H7 (cell line): ENCODE results near the gene PFDN1. TPM values are rescaled to one million over a fixed set of nuclear protein-coding genes. Genes with fewer than 3 reads are reported as not detected.
"Not testable (repeated sequence)": the region's sequence is repeated elsewhere in the genome, so short reads cannot be mapped to it uniquely, and the experiment has no call there.

Source experiments
- DNase-seq: peaks from one replicate; pipeline ENCODE4 v3.0.0; 2012
- H3K27me3 ChIP-seq: 2 replicates; pipeline ENCODE4 v1.6.0; 2011; ENCODE audit warnings: mild to moderate bottlenecking, low read length; ENCODE audit not compliant: control insufficient read depth, insufficient read depth
- H3K36me3 ChIP-seq: replicated peaks from 2 replicates; pipeline ENCODE4 v1.5.1; 2011; ENCODE audit warnings: low read length; ENCODE audit not compliant: control insufficient read depth, insufficient read depth
- H3K4me3 ChIP-seq: 2 replicates; pipeline ENCODE4 v1.5.1; 2011; ENCODE audit warnings: low read depth, mild to moderate bottlenecking, control low read depth, low read length, moderate library complexity; ENCODE audit not compliant: insufficient read depth
- total RNA-seq: library from RNA; depleted of rRNA; stranded (reverse); fragments of >200 nt; shearing (Covaris generic); gene quantifications from 2 replicates; pipeline ENCODE4 v1.2.3, GENCODE V29; 2014; rRNA removed

Gene PFDN1, protein sequence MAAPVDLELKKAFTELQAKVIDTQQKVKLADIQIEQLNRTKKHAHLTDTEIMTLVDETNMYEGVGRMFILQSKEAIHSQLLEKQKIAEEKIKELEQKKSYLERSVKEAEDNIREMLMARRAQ
- total RNA-seq: 81.8 and 82.9 TPM in 2 replicates

DNA sequence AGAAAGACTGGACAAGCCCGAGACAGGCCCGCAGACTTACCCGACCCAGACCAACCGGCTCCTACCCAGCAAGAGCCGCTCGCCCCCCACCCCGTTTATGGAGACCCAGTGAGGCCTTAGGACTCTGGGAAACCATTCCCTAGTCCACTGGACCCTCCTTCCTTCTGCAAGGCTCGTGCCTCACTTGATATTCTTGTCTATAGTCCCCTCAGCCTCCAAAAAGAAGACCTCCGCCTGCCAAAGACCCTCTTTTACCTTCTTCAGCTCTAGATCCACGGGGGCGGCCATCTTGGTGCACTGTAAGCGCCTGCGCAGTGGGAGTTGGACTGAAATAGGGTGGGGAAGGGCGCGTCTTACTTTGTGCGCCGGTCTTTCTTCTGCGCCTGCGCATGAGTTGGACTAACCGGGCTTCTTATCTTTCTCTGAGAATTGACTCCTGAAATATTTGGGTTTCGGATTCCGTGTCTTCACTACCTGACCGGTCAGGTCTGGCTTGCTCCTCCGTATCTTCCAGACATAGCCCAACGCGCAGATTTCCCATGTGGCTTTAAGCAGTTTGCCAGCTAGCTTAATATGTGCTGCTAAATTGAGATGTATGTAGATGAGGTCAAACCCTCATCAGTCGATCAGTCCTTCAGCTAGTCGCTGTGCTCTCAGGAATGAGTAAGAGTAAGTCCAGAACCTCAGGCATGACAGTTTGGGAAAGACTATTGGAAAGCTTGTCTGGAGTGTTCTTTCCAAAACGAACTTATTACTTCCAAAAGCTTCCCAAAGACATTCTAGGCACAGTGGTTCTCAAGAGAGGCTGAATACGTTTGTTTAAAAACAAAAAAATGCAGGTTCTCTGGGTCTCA, at the start of gene PFDN1:
TSS of gene PFDN1 (minus strand) at position 316 of the 854 bp plus-strand sequence. CDS start at position 288, 28 bp downstream.
- peak within 1 kb of the TSS; percentile 59 for H3K4me3 ChIP-seq
- no peaks in the 10 kb centered on the region for H3K27me3 ChIP-seq
- peak; percentile 93 for DNase-seq
- no peaks in the 10 kb centered on the region for H3K36me3 ChIP-seq

DNA sequence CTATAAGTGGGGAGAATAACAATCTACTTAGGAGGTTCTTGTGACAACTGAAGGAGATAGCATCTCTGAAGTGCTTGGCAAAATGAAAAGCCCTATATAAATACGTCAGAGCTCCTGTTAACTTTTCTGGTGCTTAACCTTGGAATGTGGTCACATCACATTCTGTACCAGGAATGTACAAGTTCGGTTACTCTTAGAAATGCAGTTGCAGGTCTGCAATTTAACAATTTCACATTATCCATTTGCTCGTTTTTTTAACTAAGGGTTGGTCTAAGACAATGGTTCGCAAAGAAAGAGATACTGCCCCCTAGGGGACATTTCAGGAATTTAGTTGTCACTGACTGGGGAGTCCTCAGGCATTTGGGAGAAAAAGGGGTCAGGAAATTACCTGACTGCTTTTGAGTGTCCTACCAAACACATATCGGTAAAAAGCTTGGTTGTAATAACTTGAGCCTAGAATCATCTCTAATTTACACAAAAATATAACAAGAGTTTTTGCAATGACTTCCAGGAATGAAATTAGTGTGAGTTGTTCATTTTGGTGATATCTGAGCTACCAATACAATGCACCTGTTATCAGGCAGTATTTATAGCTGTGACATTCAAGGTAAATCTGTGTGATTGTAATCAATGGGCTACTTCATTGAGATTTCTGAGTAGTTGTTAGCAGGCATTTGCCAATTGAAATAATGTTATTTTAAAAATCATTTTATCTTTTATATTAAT, 48.9 kb upstream of the PFDN1 start:
- no peak overlapping the region for H3K4me3 ChIP-seq
- H3K27me3 ChIP-seq: no peaks in the 10 kb centered on the region; the same call in 1 of the 2 replicates
- peak; percentile 74 for DNase-seq
- no peaks in the 10 kb centered on the region for H3K36me3 ChIP-seq

DNA sequence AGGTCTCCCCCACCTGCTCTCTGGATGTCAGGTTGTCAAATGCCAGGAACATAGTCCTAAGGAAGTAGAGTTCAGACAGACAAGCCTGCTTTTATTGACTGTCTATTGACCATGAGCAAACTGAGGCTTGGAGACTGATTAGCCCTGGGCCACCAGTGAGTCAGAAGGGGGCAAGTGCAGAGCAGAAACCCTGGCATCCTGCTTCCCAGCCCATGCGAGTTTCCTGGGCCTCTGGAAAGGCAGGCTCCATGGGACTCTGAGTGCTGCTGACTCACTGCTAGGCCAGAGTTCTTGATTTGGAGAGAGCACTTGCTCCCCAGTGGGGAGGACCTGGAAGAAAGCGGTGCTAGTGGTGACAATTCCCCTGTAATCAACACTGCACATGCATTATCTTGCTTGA, 46.3 kb upstream of the PFDN1 start:
- H3K27me3 ChIP-seq: peaks cover 4% of the 10 kb centered on the region
- H3K4me3 ChIP-seq: no peak overlapping the region
- no peak for DNase-seq
- H3K36me3 ChIP-seq: no peaks in the 10 kb centered on the region

DNA sequence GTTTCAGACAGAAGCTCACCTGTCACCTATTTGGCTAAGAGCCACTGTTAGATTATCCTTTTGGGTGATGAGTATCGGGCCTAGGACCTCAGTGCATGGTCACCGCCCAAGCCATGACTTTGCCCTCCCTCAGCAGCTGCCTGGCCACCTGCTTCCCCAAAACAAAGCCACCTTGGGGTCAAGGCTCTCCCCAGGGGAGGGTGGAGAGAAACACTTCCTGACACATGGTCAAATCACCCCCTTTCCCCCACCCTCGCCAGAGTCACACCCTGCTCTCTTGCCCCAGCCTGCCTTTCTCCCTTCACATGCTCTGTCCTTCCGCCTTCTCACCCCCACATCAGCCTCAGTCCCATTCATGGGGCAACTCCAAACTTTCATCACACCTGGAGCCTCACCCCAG, 45.2 kb upstream of the PFDN1 start:
- Histone ChIP-seq H3K4me3 (no peak overlapping the region), H3K36me3 (no peaks in the 10 kb centered on the region)
- no peak for DNase-seq

DNA sequence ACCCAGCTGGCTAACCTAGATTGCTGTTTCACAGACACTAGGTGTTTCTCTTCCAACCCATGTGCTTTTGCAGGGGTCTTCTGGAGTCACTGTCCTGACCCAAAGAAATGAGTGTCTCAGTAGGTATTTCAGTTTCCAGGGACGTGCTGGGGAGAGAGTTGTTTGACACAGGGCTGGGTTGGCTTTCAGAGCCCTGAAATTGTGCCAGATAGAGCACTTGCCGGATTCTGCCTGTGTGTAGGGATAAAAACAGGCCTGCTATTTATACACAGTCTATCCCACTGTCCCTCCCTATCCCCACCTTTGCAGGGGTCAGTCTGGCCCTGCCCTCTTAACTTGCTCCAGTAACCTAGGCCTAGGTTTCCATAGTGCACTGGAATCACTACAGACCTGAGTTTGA, 44.5 kb upstream of the PFDN1 start:
- Histone ChIP-seq H3K27me3 (peaks cover 4% of the 10 kb centered on the region), H3K36me3 (no peaks in the 10 kb centered on the region; the same call in 1 of the 2 replicates), H3K4me3 (no peak overlapping the region)
- DNase-seq: no peak

More for the DNA sequence above, 45.2 kb upstream of the PFDN1 start:
- H3K27me3 ChIP-seq: peaks cover 4% of the 10 kb centered on the region

DNA sequence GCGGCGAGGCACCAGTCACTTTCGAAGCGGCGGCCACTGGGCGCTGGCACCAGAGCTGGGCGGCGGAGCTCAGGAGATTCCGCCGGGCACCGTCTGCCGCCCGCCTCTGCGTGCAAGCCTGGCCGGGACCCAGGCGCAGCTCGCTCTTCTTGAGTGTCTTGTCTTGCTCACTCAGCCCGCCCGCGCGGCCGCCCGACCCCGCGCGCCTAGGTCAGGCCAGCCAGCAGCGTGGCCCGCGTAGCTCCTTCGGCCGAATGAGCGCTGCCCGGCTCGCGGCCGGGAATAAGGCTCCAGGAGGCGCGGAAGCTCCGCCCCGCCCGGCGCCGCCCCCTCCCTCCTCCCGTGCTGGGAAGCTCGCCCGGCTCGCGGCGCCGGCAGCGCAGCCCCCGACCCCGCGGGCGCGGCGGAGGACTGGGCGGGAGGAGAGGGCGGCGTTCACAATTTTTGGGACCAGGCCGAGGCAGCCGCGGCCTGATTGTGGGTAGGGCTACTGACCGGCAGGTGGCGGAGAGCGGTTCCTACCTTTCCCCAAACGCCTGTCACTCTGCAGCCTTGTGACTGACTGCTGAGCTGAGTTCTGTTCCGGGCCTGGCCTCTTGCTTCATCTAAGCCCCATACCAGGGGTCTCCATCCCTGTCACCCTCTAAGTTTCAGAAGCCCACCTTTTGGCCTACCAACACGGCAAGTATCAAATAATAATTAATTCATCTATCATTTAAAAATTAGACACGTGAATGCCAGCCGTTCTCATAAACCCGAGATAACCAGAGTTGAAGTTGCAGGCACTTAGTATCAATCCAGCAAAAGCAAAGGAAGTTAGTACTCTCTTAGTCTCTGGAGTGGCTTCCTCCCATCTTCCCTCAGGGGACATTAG, 43.7 kb upstream of the PFDN1 start, which contains the start of gene HBEGF:
TSS of gene HBEGF (minus strand) at position 256 of the 874 bp plus-strand sequence. CDS start 275 bp downstream, outside the sequence.
- Histone ChIP-seq H3K4me3 (peak within 1 kb of the TSS; percentile 68), H3K36me3 (no peaks in the 10 kb centered on the region; the same call in none of the 2 replicates), H3K27me3 (peaks cover 4% of the 10 kb centered on the region)
- DNase-seq: peak; percentile 98

DNA sequence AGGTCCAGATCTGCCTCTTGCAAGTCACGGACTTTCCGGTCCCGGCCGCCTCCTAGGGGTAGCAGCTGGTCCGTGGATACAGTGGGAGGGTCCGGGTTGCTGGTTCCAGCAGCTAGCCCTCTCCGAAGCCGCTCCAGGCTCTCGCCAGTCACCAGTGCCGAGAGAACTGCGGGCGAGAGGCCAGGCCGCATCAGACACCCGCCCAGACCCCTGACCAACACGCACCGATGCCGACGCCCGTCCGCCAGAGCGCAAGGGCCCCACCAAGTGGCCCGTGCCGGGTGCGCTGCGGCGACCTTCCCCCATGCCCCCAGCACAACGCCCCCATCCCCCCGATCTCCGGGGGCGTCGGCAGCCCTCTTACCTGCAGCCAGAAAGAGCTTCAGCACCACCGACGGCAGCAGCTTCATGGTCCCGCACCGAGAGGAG, 43.0 kb upstream of the PFDN1 start:
- Histone ChIP-seq H3K27me3 (peaks cover 4% of the 10 kb centered on the region), H3K4me3 (peak overlapping the region; percentile 68), H3K36me3 (no peaks in the 10 kb centered on the region; the same call in none of the 2 replicates)
- peak; percentile 92 for DNase-seq

DNA sequence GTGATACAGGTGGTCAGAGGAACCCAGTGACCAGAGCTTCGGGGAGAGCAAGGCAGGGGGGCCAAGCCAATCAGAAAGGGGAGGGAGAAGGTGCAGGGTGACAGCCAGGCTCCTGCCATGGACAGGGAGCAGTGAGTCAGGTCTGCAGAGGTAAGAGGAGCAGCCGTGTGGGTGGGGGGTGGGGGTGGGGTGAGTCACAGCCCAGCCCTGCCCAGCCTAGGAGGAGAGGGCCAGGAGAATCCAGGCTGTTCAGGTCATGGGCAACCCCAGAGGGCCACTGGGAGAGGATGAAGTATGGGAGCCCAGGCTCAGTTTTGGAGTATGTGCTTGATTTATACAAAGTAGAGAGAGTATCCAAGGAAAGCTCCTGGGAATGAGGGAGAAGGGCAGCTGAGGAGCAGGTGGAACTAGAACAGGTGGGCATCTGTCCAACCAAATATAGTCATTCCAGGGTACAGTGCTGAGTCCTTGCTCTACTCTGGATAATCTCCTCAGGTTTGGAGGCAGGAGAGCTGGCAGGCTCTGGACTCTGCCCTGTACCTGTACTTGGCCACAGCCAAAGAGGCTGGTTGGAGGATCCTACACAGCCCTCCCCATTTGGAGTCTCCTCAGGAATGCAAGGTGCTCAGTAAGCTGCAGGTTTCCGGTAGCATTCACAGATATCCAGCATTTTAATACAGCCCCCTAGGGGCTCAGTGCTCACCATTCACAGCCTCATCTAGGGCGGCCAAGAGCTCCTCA, 42.0 kb upstream of the PFDN1 start:
- peak; percentile 70 for DNase-seq
- Histone ChIP-seq H3K36me3 (no peaks in the 10 kb centered on the region; the same call in none of the 2 replicates), H3K27me3 (peaks cover 4% of the 10 kb centered on the region), H3K4me3 (no peak overlapping the region)

DNA sequence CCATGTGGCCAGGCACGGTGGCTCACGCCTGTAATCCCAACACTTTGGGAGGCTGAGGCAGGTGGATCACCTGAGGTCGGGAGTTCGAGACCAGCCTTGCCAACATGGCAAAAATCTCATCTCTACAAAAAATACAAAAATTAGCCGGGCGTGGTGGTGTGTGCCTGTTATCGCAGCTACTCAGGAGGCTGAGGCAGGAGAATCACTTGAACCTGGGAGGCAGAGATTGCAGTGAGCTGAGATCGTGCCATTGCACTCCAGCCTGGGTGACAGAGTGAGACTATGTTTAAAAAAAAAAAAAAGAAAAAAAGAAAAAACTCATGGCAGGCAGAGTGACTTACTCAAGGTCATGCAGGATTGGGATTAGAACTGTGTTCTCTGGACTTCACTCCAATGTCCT, 40.9 kb upstream of the PFDN1 start:
- not testable (repeated sequence) for H3K27me3 ChIP-seq, H3K36me3 ChIP-seq, DNase-seq, H3K4me3 ChIP-seq

DNA sequence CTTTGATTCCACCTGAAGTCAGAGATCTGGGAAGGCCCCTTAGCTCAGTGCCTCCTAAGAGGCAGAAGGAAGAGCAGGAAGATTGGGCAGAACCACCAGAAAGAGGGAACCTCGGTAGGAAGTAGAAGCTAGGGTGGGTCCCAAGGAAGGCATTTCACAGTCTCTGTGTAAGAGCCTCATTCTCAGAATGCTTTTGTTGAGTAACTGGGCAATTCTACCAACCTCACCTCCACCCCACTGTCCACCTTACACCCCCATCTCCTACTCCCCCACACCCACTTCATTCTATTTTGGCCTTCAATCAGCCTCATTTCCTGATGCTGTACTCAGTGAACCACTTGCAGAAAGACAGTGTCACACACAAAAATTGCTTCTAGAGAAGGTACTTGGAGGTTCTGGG, 40.0 kb upstream of the PFDN1 start:
- H3K27me3 ChIP-seq: peaks cover 4% of the 10 kb centered on the region
- DNase-seq: no peak
- H3K36me3 ChIP-seq: no peaks in the 10 kb centered on the region; the same call in none of the 2 replicates
- no peak overlapping the region for H3K4me3 ChIP-seq

DNA sequence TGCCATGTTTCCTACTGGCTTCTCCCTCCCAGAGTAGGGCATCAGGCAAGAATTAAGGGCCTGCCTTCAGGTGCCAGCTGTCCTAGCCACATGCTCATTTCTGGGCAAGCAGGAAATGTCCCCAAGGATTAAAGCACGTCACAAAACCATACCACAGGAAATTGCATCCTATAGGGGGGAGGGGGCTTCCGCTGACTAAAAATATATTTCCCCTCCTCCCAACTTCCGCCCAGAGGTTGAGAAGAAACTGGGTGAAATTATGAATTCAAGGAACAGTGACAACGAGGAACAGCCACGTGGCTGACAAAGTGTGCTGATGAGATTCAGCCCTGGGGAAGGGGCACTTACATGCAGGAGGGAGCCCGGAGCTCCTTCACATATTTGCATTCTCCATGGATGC, 39.4 kb upstream of the PFDN1 start:
- DNase-seq: no peak
- Histone ChIP-seq H3K27me3 (peaks cover 4% of the 10 kb centered on the region), H3K4me3 (no peak overlapping the region), H3K36me3 (no peaks in the 10 kb centered on the region; the same call in none of the 2 replicates)

DNA sequence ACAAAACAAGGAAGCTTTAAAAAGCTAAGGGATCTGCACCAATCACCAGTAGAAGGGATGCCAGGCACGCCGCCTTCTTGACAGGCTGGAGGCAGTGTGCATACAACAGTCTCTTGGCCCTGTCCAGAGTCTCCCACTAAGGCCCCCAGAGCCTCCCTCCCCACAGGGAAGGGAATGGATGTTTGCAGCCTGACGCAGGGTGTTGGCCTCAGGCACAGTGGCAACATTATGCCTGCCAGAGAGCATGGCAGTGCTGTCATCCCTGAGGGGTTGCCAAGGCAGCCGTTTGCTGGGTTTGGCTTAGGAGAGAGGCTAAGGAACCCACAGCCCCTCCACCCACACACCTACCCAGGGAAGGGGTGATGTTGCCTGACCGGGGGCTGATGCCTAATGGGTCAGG, 38.7 kb upstream of the PFDN1 start:
- Histone ChIP-seq H3K27me3 (peaks cover 4% of the 10 kb centered on the region), H3K36me3 (no peaks in the 10 kb centered on the region; the same call in none of the 2 replicates), H3K4me3 (no peak overlapping the region)
- DNase-seq: no peak

DNA sequence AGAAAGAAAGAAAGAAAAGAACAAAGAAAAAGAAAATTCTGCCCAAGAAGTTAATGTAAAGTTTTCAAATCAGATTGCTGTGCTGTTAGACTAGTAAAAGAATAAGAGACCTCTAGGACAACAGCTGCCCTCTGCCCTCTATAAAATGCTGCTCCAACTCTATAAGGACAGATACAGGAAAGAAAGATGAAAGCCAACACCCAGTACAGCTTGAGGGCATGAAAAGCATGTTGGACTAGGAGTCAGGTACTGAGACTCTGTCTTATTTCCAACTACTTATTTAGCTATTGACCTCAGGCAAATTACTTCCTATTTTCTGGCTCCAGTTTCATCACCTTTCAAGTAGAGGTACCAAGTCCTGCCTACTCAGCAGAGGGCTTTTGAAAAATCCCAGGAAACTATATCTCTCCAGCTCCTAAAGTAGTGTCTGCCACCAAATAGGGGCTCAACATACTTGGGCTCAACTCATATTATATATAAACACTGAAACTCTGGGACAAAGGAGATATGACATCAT, 37.8 kb upstream of the PFDN1 start:
- Histone ChIP-seq H3K27me3 (peaks cover 3% of the 10 kb centered on the region), H3K36me3 (peaks cover 2% of the 10 kb centered on the region), H3K4me3 (no peak overlapping the region)
- no peak for DNase-seq
